Amniotic epithelial cell (primary cell): ENCODE data around the gene TMEM117.
"Not testable (repeated sequence)": the region's sequence is repeated elsewhere in the genome, so short reads cannot be mapped to it uniquely, and the experiment has no call there.

Source experiments
- DNase-seq: peaks from one replicate; pipeline ENCODE4 v3.0.0-alpha.2; 2010; ENCODE audit warnings: low read depth

TMEM117 gene

DNA sequence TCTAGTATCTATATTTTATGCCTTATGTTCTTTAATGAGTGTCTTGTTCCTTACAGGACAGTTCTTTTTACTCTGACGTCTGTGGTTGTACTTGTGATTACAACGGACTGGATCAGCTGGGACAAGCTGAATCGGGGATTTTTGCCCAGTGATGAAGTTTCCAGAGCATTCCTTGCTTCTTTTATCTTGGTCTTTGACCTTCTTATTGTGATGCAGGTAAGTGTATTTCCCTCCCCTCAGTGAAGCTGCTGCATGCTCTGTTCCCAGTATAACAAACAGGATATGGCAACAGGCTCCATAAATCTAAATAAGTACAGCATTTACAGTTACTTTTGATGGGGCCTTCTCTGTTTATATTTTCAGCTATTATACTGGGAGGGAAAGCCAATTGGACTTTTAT is 463.6 kb downstream of the TMEM117 start:
- DNase-seq = no peak

DNA sequence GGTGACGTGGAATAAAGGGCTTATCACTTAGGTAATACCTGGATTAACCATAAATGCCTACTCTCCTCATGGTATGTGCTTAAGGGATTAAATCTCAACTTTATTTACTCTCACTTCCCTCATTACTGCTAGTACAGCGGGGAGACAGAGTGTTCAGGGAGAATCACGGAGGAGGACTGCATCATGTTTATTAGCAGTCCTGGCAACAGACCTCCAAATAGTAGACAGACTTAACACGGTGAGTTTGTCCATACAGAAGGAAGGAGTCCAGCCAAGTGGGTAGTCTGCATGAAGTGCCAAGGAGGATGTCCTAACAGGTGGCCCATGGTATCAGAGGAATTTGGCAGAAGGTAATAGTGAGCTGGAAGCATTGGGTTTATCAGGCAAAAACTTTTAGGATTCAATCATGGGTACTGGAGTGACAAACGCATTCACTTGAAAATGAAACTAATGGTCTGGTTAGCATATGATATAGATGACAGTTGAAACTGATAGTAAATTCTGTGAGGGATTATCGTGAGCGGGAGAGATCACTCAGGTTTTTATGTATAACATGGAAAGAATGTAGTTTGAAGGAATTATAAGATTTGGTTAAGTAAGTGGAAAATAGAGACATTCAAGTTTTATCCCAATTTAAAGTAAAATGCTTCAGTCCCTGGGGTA is 471.8 kb downstream of the TMEM117 start:
- DNase-seq = no peak

DNA sequence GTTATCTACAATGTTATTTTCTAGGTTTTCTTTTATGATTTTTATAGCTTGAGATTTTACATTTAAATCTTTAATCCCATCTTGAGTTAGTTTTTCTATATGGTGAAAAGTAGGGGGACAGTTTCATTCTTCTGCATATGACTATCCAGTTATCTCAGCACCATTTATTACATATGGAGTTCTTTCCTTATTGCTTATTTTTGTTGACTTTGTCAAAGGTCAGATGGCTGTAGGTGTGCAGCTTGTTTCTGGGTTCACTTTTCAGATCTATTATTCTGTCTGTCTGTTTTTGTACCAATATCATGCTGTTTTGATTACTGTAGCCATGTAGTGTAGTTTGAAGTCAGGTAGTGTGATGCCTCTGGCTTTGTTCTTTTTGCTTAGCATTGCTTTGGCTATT is 477.3 kb downstream of the TMEM117 start:
- DNase-seq = no peak

DNA sequence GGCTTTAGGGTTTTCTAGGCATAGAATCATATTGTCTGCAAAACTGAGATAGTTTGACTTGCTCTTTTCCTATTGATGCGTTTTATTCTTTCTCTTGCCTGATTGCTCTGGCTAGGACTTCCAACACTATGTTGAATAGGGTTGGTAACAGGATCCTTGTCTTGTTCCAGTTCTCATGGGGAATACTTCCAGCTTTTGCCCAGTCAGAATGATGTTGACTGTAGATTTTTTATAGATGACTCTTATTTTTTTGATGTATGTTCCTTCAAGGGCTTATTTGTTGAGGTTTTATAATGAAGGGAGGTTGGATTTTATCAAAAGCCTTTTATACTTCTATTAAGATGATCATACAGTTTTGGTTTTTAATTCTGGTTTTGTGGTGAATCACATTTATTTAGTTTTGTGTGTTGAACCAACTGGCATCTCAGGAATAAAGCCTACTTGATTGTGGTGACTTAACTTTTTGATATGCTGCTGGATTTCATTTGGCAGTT is 478.2 kb downstream of the TMEM117 start:
- no peak for DNase-seq

DNA sequence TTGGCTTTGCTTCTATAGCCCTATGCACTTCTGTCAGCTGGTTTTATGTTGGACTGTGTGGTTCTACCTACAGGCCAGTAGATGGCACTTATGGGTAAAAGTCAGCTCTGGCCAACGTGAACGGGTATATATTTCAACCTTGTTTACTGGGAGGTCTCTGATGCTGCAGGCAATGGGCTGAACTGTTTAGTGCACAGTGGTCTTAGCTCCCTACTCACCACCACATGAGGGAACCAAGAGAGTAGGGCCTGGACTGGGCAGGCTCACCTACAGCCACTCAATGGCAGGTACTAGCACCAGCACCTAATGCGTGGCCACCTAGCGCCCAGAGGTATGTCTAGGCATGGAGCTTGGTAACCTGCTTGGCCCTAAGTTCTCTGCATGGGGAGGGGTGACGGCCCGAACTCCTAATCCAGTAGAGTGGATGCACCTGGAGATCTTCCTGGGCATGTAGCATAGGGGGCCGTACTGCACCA is 481.8 kb downstream of the TMEM117 start:
- DNase-seq = peak; percentile 6

DNA sequence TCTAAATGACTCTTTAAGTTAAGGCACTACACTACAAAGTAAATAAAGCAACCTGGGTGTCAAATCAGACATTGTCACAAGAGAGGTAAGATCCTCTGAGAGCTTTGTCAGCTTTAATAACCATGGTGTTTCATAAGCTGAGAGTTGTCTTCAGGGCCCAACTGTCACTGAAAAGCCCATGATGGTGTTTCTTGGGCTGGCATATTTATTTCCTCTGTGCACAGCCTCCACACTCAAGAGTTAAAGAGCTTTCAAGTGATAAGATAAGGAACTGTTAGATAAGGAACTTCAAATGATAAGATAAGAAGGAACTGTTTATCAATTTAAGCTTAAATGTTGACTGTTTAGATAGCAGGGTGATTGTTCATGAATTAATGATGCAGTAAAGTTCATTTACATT is 495.4 kb downstream of the TMEM117 start:
- no peak for DNase-seq

DNA sequence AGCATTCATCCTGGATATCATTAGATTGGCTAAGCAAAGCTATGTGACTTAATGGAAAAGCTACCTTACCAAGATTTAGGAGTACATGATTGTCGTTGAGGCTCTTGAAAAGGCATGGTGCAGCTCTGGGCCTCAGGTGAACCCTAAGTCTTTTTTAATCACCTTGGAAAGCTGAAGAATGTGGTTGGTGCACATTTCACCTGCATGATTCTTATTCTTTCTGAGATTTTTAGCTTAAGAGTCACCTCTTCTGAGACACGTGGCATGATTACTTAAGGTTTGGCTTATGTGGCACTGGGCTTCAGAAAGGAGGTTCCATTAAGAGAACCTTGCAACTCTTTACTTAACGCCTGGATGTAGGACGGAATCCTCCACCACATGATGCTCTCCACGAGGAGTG is 498.5 kb downstream of the TMEM117 start:
- DNase-seq = no peak

DNA sequence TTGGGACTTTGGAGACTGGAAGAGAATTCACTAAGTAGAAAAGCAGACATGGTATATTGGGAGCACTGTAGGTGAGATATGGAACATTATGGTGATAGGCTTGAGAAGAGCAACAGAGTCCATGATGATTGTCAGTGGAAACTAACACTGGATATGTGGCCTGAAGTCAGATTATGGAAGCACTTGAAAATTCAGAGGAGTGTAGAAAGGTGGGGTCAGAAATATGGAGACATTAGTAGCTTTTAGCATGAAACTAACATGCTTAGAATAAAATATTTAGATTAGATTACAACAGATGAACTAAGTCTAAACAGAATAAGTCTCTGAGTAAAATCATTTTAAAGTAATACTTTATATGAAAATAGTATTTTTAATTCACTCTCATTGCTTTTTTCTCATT is 499.1 kb downstream of the TMEM117 start:
- no peak for DNase-seq

DNA sequence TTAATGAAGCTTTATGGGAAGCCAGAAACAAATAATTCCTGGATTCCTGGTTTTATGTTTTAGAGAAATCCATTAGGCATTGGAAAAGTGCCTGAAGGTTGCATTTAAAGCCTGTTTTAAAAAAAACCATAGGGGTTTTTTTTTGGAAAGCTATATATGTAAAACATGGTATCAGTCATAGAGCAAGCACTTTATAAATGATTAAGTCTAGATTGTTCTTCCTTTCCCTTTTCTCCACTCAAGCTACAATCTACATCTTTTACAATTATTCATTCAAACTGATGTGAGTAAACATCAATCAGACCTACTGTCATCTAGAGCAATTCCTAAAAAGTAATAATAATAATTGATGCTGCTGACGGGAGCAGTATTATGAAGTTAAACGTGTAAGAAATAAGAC is 500.7 kb downstream of the TMEM117 start:
- no peak for DNase-seq

DNA sequence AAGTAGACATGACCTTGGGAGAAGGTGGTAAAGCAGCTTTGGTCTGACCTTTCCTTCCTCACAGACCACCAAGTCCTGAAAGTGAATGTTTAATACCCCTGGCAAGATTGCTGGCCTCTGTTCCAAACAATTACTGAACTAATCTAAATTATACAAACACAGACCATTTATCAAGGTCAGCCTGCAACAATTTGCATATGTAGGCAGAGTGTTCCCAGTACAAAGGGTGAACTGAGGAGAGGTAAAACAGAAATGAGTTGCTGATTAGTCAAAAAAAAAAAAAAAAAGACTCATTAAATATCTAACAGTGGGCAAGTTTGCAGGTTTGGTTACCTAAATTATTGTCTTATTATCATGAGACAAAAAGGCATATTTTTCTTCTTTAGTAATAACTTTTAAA is 506.5 kb downstream of the TMEM117 start:
- no peak for DNase-seq

DNA sequence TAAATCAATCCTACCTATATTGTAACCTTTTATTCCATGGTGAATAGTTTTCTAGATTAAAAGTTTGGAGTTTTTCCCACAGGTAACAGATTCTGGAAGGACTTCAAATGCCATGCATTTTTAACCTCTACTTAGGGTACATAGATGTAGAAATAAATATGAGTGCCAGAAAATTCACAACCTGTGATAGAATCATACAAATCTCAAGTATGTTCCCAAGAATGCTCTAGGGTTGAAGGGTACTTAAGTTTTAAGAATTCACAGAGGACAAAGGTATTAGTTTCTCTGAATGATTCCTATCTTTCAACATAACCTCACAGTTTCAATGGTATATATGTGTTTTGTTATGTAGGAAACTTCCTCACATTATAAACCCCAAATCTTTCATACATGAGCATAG is 511.3 kb downstream of the TMEM117 start:
- DNase-seq = no peak

DNA sequence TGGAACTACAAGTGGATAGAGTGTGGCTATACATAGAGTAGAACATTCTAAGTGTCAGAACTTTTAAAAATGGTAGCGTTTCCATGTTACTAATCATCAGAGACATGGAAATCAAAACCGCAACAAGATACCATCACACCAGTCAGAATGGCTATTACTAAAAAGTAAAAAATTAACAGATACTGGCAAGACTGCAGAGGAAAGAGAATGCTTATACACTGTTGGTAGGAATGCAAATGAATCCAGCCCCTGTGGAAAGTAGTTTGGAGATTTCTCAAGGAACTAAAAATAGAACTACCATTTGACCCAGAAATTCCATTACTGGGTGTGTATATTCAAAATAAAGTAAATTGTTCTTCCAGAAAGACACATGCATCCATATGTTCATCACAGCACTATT is 521.6 kb downstream of the TMEM117 start:
- no peak for DNase-seq

DNA sequence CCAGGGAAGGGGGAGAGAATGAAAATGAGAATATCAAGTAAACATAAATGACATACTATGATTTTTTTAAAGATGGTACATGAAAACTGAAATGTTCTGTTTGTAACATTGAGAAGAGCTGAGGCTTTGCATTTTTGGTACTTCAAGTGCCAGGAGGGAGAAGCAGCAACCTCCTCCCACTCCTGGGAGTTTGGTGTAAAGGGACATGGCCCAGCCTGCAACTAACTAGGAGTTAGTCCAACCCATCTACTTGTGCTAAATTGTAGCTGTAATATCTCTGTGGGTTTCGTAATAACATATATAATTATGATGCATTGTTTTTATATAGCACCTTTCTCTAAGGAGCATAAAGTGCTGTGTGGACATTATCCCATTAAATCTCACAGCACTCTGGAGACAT is 522.8 kb downstream of the TMEM117 start:
- no peak for DNase-seq

DNA sequence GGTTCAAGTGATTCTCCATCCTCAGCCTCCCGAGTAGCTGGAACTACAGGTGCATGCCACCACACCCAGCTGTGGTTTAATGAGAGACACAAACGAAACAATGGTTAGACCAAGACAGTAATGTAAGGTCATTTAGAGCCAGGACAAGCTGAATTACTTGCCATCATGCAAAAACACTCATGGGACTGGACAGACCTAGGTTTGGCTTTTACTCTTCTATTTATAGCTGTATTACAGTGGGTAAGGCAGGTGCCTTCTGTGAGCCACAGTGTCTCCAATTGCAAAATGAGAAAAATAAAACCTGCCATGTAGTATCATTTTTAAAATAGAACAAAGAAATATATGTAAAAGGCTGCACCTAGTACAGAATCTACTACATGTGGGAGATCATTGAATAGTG is 527.1 kb downstream of the TMEM117 start:
- DNase-seq = no peak

DNA sequence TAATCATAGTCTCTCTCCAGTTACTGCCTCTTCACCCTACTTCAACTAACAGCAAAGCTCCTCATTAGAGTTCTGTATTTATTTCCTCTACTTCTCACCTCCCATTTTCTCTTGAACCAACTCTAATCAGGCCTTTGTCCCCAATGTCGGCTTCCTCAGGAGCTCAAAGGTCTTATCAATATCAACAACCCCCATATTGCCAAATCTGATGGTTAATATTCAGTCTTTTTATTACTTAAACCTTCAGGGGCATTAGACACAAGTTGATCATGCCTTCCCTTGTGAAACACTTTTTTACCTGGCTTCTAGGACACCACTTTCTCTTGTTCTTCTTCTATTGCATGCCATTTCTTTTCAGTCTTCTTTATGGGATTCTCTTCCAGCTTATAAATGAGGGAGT is 531.3 kb downstream of the TMEM117 start:
- no peak for DNase-seq

DNA sequence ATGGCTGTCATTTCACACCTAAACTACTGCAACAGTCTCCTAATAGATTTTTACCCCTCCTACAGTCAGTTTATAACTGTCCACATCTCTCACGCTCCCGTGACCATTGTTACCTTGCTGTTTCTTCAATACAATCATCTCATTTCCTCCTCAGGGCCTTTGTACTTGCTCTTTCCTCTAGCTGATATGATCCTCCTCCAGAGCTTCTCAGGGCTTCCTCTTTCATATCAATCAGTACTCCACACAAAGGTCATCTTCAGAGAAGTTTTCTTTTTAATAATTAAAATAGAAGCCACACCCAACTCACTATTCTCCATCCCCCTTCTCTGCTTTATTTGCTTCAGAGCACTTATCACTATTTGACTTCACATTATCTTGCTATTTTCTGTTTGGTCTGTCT is 532.0 kb downstream of the TMEM117 start:
- no peak for DNase-seq

DNA sequence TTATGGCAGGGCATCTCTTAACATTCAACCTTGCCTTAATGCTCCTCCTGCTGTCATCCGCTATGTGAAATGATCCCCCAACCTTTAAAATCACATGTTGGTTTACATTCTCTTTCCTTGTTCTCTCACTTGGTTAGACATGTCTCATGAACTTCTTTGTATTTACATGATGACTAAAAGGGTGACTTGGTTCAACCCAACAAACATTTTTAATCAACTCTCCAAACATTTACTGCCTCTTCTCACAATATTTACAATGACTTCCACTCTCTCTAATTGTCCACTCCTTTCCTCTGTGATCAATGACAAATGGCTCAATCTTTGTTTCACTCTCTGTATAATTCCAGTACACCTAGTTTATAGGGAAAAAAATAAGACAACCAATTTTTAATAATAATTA is 534.1 kb downstream of the TMEM117 start:
- no peak for DNase-seq

DNA sequence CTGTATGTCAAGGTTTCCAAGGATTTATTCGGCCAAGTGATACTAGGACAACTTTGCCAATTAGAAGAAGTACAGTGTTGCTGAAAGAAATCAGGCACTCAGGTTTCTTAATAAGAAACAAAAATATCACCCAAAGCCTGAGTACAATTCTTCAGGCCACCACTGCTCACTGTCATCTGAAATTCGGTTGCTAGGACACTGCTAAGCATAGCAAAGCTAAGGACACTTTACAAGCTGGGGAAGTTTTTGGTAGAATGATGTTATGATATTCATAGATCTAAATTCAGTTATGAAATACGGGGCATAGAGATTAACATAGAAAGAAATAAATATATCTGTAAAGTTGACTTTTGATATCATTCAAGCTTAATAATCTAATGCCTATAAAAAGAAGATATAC is 535.1 kb downstream of the TMEM117 start:
- DNase-seq = no peak

DNA sequence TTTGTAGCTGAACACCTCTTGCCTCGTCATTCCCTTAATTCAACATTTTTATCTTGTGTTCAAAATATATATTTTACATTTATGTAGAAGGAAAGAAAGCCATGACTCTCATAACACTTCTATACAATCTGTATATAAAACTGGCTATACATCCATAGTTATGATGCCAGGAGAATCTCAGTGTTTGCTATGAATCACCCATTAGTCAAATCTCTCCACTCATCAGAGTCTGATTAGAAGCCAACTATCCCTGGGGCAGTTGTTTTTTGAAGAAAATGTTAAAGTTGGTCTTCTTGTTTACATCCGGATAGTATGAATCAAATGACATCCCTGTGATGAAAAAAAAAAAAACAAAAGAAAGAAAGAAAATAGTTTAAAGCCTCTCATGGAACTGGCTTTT is 536.4 kb downstream of the TMEM117 start:
- DNase-seq = no peak

DNA sequence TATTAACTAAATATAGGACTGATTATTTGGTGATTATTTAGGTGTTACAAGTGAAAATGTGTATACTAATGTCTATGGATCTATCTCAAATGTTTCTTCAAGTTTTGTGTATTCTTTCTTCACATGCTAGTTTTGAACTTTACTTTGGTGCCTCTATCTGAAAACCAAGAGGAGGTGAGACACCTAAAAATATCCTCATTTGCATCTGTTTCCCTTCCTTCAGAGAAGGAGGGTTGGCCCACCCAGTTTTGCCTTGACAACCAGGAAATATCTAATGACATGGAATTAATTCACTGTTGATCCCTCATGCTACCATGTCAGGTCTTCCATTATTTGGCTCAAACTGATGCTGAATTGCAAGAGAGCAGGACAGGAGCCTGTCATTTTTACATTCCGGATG is 539.8 kb downstream of the TMEM117 start:
- DNase-seq = no peak

DNA sequence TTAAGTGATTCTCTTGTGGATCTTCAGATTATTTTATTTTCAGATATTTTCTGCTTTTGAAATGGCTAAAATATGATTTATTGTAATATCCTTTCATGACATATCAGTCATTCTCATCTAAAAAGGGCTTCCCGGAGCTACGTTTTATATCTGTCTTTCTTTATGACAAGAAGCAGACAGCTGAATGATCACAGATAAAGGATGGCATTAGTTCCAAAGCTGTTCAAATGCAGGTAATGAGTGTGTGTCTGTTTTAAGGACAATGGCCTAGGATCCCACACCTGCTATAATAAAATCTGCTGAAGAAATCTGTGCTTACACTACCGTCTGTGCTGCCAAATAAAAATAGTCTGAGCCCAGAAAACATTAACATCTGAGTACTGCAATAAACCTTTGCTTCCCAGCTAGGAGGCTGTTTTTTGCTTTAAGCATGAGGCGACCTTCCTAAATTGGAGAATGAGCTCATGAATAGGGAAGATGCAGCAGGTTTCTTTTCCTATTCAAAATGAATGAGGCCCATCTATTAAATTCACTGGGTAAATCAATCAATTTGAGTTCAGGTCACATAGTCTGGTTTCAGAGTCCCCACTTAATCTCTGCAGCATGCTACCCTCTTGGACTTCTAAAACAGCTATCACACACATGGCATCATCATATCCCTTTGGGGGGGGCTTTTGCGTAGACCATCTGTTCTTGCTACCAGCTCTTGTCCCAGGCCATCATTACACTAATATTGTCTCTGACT is 541.7 kb downstream of the TMEM117 start:
- DNase-seq = no peak

DNA sequence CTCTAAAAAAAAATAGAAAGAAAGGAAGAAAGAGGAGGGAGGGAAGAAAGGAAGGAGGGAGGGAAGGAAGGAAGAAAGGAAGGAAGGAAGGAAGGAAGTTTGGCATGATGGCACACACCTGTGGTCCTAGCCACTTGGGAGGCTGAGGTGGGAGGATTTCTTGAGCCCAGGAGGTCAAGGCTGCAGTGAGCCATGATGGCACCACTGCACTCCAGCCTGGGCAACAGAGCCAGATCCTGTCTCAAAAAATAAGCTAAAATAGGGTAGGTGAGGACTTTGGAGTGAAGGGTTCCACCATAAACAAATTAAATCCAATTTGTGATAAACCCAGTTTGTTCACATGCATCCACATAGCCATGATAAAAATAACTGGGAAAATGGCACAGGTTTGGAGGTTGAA is 543.2 kb downstream of the TMEM117 start:
- not testable (repeated sequence) for DNase-seq

DNA sequence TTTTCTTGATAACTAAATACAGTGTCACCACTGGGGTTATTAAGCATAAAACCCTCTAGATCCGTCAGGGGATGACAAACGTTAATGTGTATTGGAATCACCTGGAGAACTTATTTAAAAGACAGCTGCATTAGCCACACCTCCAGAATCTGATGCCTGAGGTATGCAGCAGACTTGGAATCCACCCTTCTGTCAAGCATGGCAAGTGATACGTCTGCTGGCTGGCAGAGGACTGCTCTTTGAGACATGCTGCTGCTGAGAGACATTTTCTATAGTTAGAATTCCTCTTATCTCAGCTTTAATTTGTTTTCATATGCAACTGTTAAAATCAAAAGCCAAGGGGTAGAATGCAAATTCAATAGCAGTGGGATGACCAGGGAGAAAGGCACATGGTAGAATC is 544.0 kb downstream of the TMEM117 start:
- no peak for DNase-seq

DNA sequence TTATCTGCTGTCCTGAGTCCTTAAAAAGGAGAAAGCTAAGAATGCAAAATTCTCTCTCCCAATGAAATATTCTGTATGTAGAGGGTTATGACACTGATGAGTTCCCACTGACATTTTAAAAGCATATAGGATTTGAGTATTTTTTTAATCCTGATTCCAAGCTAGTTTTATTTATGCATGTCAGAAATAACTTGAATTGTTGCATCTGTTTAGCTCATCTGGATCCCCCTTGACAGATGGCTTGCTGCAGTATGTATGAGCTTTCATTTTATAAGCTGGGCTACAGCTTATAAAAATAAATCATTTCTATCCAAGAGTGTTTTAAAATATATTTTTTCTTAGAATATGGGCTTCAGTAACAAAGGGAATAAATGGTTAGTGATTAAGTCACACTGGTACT is 545.0 kb downstream of the TMEM117 start:
- DNase-seq = no peak
